LNCaP clone FGC (cell line): ENCODE measurements around the gene RANGRF.
"Not testable (repeated sequence)": the region's sequence is repeated elsewhere in the genome, so short reads cannot be mapped to it uniquely, and the experiment has no call there.

Experiments used
- DNase-seq: peaks from one replicate; pipeline ENCODE4 v3.0.0-alpha.2; 2011; ENCODE audit warnings: low read depth
- H3K4me3 ChIP-seq: 2 replicates; pipeline ENCODE4 v1.5.1; 2011; ENCODE audit warnings: mild to moderate bottlenecking, low read depth, low read length, control low read depth
- CTCF ChIP-seq: IDR thresholded peaks from 2 replicates; pipeline ENCODE4 v1.5.1; 2012; ENCODE audit warnings: mild to moderate bottlenecking; ENCODE audit not compliant: control insufficient read depth, insufficient read depth; ENCODE audit errors: extremely low read depth

Gene RANGRF

DNA sequence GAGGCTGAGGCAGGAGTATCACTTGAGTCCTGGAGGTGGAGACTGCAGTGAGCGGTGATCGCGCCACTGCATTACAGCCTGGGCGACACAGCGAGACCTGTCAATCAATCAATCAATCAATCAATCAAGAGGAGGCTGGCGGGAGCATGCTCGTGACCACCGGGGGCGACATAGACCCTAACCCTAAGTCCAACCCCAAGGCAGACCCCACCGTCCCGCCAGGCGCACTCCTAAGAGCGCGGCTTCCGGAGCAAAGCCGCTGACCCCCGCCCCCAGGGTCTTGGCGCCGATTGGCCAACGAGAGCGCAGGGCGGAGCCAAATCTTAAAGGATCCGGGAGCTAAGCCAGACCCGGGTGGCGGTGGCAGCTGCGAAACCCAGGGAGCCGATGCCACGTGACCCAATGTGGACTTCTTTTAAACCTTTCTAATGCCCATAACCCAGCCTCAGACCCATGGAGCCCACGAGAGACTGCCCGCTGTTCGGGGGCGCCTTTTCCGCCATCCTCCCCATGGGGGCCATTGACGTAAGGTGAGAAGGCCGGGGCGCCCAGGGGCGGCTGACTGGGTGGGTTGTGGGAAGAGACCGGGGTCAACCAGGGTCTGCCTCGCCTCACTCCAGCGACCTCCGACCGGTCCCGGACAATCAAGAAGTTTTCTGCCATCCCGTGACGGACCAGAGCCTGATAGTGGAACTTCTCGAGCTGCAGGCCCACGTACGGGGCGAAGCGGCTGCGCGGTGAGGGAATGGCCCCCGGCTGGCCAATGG lies at the start of gene RANGRF:
TSS of gene RANGRF (plus strand) at position 335 of the 767 bp plus-strand sequence. CDS start at position 454, 119 bp downstream.
- peak; percentile 81 for DNase-seq
- TF ChIP-seq CTCF = no peak
- H3K4me3 ChIP-seq = peak within 1 kb of the TSS; percentile 62

DNA sequence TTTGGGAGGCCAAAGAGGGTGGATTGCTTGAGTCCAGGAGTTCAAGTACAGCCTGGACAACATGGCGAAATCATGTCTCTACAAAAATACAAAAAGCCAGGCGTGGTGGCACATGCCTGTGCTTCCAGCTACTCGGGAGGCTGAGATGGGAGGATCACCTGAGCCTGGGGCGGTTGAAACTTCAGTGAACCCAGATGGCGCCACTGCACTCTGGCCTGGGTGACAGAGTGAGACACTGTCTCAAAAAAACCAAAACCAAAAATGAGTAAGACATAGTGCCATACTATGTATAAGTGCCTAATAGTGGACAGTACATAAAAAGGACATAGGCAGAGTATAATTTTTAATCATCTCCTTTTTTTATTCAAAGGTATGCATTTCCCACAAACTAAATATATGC lies 44.6 kb upstream of the RANGRF start:
- no peak for TF ChIP-seq CTCF
- H3K4me3 ChIP-seq = no peak overlapping the region
- no peak for DNase-seq

DNA sequence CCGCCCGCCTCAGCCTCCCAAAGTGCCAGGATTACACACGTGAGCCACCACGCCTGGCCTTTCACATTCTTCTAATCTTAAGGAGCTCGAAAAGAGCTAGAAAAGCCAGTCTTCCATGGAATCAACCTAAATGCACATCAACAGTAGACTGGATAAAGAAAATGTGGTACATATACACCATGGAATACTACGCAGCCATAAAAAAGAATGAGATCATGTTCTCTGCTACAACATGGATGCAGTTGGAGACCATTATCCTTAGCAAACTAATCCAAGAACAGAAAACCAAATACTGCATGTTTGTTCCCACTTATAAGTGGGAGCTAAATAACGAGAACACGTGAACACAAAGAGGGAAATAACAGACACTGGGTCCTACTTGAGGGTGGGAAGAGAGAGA lies 43.7 kb upstream of the RANGRF start:
- no peak for DNase-seq
- no peak for TF ChIP-seq CTCF
- no peak overlapping the region for H3K4me3 ChIP-seq

DNA sequence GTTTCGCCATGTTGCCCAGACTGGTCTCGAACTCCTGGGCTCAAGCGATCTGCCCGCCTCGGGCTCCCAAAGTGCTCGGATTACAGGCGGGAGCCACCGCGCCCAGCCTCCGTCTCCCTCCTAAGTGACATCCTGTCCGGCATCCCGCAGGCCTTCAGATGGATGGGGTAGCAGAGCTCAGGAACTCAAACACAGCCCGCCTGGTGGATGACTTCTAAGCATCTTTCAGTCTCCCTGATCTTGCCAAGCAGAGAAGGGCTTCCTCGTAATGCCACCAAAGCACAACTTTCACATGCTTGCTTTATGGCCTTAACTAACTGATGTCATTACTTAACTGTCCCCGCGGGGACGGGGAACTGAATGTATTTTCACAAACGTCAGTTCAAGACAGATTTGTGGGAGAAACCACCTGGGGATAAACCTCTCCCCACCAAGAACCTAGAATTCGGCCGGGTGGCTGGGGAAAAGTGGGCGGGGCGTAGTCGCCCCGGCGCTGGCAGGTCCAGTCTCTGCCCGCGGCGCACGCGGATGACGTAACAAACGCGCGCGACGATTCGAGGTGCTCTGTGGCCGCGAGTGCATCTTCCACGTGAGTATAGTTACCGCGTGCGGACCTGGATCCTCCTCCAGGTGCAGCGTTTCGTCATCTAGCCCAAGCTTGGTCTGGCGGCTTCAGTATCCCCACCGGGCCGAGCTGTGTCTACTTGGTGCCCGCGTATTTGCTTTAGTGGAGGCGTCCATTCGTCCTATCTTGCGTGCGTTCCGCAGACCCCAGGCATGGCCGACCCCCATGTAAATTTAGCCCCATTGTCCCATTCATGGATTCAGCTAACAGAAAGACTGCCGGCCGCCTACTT lies 39.5 kb upstream of the RANGRF start, which contains the start of gene PFAS:
TSS of gene PFAS (plus strand) at position 539 of the 857 bp plus-strand sequence. CDS start 4,649 bp downstream, outside the sequence.
- peak; percentile 84 for DNase-seq
- no peak for TF ChIP-seq CTCF
- H3K4me3 ChIP-seq = peak within 1 kb of the TSS; percentile 79

- DNase-seq = no peak
- peak overlapping the region; percentile 79 for H3K4me3 ChIP-seq
- TF ChIP-seq CTCF = no peak
Measured at GRCh38 chr17:8249621-8250500, 38.6 kb upstream of the RANGRF start.

DNA sequence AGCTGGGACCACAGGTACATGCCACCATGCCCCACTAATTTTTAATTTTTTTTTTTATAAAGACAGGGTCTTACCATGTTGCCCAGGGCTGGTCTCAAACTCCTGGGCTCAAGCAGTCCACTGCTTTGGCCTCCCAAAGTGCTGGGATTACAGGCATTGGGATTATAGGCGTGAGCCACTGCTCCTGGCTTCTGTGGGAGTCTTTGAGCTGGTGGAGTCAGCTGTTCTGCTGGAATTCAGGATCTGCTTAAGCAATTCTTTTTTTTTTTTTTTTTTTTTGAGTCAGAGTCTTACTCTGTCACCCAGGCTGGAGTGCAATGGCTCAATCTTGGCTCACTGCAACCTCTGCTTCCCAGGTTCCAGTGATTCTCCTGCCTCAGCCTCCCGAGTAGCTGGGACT lies 37.1 kb upstream of the RANGRF start:
- DNase-seq, H3K4me3 ChIP-seq: not testable (repeated sequence)
